ENCODE measurements around the gene STAG1.
"Not testable (repeated sequence)": the region's sequence is repeated elsewhere in the genome, so short reads cannot be mapped to it uniquely, and the experiment has no call there.

Gene STAG1

GRCh38 chr3:136752422-136753325 is 496 bp upstream of the STAG1 start:
- DNase-seq (ENCODE audit: low read depth in 1 of 2, low spot score in 1 of 2) = peak; percentile 95 to 97
- TF ChIP-seq POLR2AphosphoS5 (IDR thresholded peaks at IDR 0.05; ENCODE audit: low read depth) = peak; percentile 79
- TF ChIP-seq GABPA (IDR thresholded peaks at IDR 0.05; ENCODE audit: low read depth) = no peak
- Histone ChIP-seq H3K27ac (replicated peaks) (peak overlapping the region; percentile 98), H3K4me3 (replicated peaks; ENCODE audit: insufficient read depth, low read length) (peak overlapping the region; percentile 66), H3K27me3 (ENCODE audit: insufficient read depth, poor library complexity, severe bottlenecking) (no peaks in the 10 kb centered on the region)

DNA sequence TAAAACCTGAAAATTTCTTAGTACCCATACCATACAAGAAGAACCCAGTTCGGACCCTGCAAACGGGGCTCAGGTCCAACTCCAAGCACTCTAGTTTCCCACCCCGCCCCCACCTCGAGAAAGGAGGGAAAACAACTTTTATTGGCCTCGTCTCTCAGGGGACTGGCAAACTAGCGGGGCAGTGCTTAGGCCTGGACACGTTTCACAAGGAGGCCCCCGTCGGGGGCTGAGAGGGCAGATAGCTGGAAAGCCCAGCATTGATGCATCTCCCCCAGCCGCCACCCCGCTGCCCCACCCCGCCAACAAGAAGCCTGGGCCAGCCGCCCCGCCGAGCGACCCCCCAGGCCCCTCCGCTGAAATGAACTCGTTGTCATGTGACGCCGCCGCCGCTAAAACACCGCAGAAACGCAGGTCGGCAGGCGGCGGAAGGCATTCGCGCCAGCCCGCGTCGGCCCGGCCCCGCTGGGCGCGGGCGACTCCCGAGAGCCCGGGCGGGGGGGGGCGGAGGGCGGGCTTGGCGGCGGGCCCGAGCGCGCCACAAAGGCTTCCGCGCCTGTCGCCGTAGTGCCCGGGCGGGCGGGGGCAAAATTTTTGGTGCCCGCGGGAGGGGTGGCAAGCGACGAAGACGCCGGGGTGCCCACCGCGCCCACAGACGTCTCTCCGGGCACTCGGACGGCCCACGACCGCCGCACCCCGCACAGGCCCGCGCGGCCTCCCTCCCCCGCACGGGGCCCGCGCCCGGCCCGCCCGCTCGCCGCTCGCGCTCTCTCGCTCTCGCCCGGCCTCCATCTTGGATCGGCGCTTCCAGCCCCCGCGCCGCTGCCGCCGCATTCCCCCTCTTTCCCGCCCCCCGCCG is 634 bp downstream of the STAG1 start:
- H3K27ac ChIP-seq (replicated peaks) = peak overlapping the region; percentile 98
- DNase-seq (ENCODE audit: low read depth in 1 of 2, low spot score in 1 of 2) = peak; percentile 52 to 79
- H3K27me3 ChIP-seq (ENCODE audit: insufficient read depth, poor library complexity, severe bottlenecking) = no peaks in the 10 kb centered on the region
- H3K4me3 ChIP-seq (replicated peaks; ENCODE audit: insufficient read depth, low read length) = peak overlapping the region; percentile 66
- TF ChIP-seq GABPA (IDR thresholded peaks at IDR 0.05; ENCODE audit: low read depth) (no peak), POLR2AphosphoS5 (IDR thresholded peaks at IDR 0.05; ENCODE audit: low read depth) (0 out of 2 replicates have a peak, but pooled peaks have one; percentile 41)
- TF ChIP-seq, protein P1, sequence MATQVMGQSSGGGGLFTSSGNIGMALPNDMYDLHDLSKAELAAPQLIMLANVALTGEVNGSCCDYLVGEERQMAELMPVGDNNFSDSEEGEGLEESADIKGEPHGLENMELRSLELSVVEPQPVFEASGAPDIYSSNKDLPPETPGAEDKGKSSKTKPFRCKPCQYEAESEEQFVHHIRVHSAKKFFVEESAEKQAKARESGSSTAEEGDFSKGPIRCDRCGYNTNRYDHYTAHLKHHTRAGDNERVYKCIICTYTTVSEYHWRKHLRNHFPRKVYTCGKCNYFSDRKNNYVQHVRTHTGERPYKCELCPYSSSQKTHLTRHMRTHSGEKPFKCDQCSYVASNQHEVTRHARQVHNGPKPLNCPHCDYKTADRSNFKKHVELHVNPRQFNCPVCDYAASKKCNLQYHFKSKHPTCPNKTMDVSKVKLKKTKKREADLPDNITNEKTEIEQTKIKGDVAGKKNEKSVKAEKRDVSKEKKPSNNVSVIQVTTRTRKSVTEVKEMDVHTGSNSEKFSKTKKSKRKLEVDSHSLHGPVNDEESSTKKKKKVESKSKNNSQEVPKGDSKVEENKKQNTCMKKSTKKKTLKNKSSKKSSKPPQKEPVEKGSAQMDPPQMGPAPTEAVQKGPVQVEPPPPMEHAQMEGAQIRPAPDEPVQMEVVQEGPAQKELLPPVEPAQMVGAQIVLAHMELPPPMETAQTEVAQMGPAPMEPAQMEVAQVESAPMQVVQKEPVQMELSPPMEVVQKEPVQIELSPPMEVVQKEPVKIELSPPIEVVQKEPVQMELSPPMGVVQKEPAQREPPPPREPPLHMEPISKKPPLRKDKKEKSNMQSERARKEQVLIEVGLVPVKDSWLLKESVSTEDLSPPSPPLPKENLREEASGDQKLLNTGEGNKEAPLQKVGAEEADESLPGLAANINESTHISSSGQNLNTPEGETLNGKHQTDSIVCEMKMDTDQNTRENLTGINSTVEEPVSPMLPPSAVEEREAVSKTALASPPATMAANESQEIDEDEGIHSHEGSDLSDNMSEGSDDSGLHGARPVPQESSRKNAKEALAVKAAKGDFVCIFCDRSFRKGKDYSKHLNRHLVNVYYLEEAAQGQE (IDR thresholded peaks at IDR 0.05; ENCODE audit: insufficient replicate concordance, low read depth) = peak; percentile 45

GRCh38 chr3:136750897-136751315 is 1.3 kb downstream of the STAG1 start:
- Histone ChIP-seq H3K27me3 (ENCODE audit: insufficient read depth, poor library complexity, severe bottlenecking) (no peaks in the 10 kb centered on the region), H3K27ac (replicated peaks) (peak overlapping the region; percentile 98), H3K4me3 (replicated peaks; ENCODE audit: insufficient read depth, low read length) (peak overlapping the region; percentile 66)
- TF ChIP-seq CTCF (IDR thresholded peaks at IDR 0.05; ENCODE audit: insufficient read depth, low read length) (no peak), POLR2AphosphoS5 (IDR thresholded peaks at IDR 0.05; ENCODE audit: low read depth) (no peak), SPI1 (IDR thresholded peaks at IDR 0.05; ENCODE audit: borderline replicate concordance, low read depth) (no peak), GABPA (IDR thresholded peaks at IDR 0.05; ENCODE audit: low read depth) (no peak)
- TF ChIP-seq, protein P1 (IDR thresholded peaks at IDR 0.05; ENCODE audit: insufficient replicate concordance, low read depth) = no peak
- no peak for DNase-seq (ENCODE audit: low read depth in 1 of 2, low spot score in 1 of 2)

- Histone ChIP-seq H3K27me3 (ENCODE audit: insufficient read depth, poor library complexity, severe bottlenecking) (no peaks in the 10 kb centered on the region), H3K27ac (replicated peaks) (peak overlapping the region; percentile 98), H3K4me3 (replicated peaks; ENCODE audit: insufficient read depth, low read length) (peak overlapping the region; percentile 66)
- DNase-seq (ENCODE audit: low read depth in 1 of 2, low spot score in 1 of 2) = peak in 1 of 2 experiments; percentile 24
- no peak for TF ChIP-seq CTCF (IDR thresholded peaks at IDR 0.05; ENCODE audit: insufficient read depth, low read length)
- no peak for TF ChIP-seq SPI1 (IDR thresholded peaks at IDR 0.05; ENCODE audit: borderline replicate concordance, low read depth)
- TF ChIP-seq POLR2AphosphoS5 (IDR thresholded peaks at IDR 0.05; ENCODE audit: low read depth) = no peak
- TF ChIP-seq, protein P1 (IDR thresholded peaks at IDR 0.05; ENCODE audit: insufficient replicate concordance, low read depth) = no peak
- TF ChIP-seq GABPA (IDR thresholded peaks at IDR 0.05; ENCODE audit: low read depth) = no peak
Observed at GRCh38 chr3:136750209-136750896, 1.8 kb downstream of the STAG1 start.

DNA sequence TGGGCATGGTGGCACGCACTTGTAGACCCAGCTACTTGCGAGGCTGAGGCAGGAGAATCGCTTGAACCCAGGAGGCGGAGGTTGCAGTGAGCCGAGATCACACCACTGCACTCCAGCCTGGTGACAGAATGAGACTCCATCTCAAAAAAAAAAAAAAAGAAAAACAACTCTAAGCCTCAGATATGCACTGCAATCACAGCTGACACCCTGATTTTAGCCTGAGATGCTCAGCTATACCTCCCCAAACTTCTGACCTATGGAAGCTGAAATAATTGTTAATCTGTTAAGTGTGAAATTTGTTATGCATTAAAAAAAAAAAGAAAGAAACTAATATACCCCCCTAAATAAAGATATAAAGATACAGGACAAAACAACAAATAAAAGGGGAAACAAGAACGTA is 2.6 kb downstream of the STAG1 start:
- not testable (repeated sequence) for H3K27me3 ChIP-seq (ENCODE audit: insufficient read depth, poor library complexity, severe bottlenecking); DNase-seq (ENCODE audit: low read depth in 1 of 2, low spot score in 1 of 2)
- Histone ChIP-seq H3K27ac (replicated peaks) (peak overlapping the region; percentile 98), H3K4me3 (replicated peaks; ENCODE audit: insufficient read depth, low read length) (peak overlapping the region; percentile 66; the same call in 1 of the 2 replicates)
